HG03354 (cell line): Measurements from ENCODE around the gene AUTS2.
"Not testable (repeated sequence)": the region's sequence is repeated elsewhere in the genome, so short reads cannot be mapped to it uniquely, and the experiment has no call there.

Experiments used
- ATAC-seq: cut with Tn5 transposase; IDR thresholded peaks from one replicate; pipeline ENCODE4 v1.9.1; 2021; ENCODE audit warnings: mild to moderate bottlenecking; ENCODE audit not compliant: unreplicated experiment, poor library complexity, severe bottlenecking

AUTS2 gene

DNA sequence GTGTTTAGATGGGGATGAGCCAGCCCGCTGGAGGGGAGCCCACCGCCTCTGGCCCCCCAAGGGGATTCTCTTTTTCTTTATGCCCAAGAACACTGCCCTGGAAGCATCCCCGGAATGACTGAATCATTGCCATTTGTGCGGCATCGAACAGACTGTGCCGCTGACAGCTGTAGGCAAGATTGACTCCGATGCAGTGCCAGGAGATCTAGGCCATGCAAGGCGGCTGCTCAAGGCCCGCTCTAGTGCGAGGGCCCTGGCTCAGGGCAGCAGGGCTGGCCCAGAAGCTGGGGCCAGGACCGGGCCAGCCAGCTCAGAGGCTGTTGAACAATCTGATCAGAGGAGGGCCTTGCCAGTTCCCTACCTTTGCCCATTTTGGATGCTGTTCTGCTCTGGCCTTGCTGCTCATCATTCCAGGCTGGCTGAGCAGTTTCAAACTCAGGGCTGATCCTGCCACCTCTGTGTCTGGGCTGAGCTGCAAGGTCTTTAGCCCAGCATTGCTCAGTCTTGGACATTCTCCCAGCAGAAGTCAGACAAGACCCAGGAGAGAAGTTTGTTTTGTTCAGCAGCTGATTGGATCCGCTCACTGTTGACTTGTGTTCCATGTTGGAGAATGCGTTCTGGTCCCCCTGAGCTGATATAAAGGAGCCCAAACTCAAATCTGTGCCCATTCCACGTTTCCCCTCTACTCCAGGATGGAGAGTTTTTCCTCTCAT is 1048.4 kb downstream of the AUTS2 start:
- no peak for ATAC-seq

- no peak for ATAC-seq
These were observed 1049.7 kb downstream of the AUTS2 start for GRCh38 chr7:70647801-70648498.

- ATAC-seq, result not testable (repeated sequence)
These were observed 1050.2 kb downstream of the AUTS2 start for GRCh38 chr7:70648499-70648861.

DNA sequence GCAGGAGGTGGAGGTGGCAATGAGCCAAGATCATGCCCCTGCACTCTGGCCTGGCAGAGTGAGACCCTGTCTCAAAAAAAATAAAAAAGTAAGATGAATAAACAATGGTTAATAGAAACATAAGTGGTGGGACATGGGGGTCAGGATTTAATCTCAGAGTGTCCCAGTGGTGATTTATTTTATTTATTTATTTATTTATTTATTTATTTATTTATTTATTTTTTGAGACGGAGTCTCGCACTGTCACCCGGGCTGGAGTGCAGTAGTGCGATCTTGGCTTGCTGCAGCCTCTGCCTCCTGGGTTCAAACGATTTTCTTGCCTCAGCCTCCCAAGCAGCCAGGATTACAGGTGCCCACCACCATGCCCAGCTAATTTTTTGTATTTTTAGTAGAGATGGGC is 1051.0 kb downstream of the AUTS2 start:
- ATAC-seq, result no peak

- ATAC-seq, result no peak
These were observed 1055.9 kb downstream of the AUTS2 start for GRCh38 chr7:70654146-70654545.

DNA sequence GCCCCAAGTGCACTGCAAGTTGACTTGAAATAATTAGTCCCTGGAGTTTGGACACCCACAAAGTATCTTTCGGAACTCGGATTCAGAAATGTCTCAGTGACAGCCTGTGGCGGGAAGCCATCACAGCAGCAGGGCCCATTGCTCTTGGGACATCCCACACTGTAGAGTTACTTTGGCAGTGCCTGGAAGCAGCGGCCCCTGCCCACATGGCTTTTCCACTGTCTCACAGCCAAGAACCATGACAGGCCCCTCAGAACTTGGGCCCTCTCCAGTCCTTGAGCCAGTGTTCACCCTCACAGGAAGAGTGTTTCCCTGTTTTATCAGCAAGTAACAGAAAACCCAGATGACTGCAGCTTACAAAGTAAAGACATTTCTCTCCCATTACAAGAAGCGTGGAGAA is 1056.7 kb downstream of the AUTS2 start:
- ATAC-seq, result no peak

- ATAC-seq, result no peak
These were observed 1057.4 kb downstream of the AUTS2 start for GRCh38 chr7:70655694-70656093.

DNA sequence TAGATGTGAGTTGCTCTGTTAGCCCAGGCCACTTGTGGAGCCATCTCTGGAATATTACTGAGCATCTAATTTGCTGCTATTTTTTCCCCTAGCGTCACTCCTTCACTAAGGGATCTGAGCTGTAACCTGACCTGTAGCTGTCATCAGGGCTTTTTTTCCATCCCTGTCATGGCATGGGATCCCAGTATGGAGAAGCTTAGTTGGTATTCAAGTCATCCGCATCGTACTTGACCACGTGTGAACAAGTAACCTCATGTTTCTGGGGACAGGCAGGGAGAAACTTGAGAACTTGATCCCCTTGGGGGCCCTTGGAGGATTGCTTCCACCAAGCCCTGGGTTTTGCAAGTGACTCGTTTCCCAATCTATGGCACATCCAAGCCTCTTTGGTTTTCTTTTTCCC is 1059.3 kb downstream of the AUTS2 start:
- no peak for ATAC-seq

GRCh38 chr7:70657989-70658632 is 1059.8 kb downstream of the AUTS2 start:
- ATAC-seq, result no peak

GRCh38 chr7:70659263-70659662 is 1061.0 kb downstream of the AUTS2 start:
- no peak for ATAC-seq

DNA sequence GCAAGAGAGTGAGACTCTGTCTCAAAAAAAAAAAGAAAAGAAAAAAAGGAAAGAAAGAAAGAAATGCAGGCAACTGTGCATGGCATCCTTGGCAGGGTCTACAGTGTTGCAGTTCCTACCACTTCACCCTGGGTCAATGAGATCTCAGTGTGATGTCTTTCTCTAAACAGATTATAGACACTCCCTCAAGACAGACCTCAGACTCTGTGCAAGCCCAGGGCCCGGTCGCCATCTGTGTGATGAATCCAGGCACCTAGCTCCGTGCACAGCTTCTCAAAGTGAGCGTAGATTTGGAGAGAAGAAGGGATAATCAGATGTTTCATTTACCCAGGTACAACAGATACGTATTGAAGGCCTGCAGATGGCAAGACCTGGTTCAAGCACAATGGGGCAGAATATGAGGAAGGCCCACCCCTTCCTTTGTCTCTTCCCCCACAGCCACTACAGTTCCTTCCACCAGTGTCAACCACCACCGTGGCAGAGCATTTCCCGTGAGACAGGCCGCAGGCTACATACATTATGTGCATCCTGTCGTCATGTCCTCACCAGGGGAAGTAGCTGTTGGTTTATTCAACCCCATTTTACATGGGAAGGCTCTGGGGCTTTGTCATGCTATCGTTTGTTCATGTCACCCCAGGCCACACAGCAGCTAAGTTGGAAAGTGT is 1062.0 kb downstream of the AUTS2 start:
- no peak for ATAC-seq

DNA sequence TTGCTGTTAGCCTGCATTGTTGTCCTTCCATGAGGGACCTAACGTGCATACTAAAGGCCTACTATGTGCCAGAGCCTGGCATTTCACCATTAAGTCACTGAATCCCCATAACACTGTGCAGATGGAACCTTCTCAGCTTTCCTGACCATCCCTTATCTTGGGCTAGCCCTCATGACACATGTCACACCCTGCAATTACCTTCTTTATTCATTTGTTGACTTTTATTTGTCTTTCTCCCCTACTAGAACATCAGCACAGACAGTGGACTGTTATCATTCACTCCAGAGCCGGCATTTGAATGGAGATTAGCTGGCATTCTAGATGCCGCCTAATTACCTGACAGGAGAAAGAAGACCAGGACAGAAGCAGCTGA is 1062.5 kb downstream of the AUTS2 start:
- ATAC-seq, result no peak

- no peak for ATAC-seq
These were observed 1065.4 kb downstream of the AUTS2 start for GRCh38 chr7:70663680-70664079.

DNA sequence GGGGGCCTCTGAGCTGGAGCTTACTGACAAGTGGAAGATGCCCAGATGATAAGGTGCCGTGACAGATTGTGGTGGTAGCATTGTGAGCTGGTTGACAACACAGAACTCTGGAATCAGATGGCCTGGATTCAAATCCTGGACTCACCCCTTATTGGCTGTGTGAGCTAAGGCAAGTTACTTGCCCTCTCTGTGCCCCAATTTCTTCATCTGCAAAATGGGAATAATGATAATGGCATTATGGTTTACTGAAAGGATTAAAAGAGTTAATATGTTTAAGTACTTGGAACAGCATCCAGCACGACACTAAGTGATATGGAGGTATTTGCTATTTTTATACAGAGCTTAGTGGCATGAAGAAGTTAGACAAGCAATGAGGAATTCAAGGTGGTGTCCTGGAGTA is 1067.7 kb downstream of the AUTS2 start:
- ATAC-seq, result no peak

DNA sequence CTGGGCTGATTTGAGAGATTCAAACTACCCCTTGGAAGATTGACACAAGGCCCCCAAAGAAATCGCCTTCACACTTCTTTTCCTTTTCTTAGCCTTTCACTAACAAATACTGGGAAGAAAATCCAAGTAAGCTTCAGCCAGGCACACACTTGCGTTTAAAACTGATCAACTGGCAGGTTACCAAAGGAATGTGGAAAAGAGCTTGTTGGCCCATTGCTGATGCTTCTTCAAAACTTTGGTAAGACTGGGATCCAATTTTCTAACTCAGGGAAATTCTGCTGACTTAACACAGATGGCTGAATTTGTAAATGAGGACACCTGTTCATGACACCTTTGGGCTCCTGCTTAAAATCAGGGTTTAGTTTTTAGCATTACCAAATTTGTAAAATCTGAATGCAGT is 1069.1 kb downstream of the AUTS2 start:
- no peak for ATAC-seq

- no peak for ATAC-seq
These were observed 1070.5 kb downstream of the AUTS2 start for GRCh38 chr7:70668606-70669358.

DNA sequence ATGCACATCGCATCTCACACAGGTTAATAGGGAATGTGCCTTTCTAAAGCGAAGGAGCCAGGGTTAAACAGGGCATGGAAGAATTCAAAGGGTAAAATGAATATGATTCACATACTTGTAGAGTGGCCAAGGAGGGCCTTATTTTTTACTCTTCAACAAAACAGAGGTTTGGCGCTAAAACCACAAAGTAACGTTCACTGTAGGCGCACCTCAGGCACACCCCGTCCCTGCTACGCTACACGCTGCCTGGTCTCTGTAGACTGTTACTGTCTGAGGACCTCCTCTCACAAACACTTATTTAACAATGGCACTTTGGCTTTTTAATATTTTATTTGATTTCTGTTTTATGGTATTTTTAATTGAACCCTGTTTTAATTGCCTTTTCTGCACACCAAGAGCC is 1071.6 kb downstream of the AUTS2 start:
- ATAC-seq, result no peak

GRCh38 chr7:70670288-70670687 is 1072.0 kb downstream of the AUTS2 start:
- ATAC-seq, result no peak

DNA sequence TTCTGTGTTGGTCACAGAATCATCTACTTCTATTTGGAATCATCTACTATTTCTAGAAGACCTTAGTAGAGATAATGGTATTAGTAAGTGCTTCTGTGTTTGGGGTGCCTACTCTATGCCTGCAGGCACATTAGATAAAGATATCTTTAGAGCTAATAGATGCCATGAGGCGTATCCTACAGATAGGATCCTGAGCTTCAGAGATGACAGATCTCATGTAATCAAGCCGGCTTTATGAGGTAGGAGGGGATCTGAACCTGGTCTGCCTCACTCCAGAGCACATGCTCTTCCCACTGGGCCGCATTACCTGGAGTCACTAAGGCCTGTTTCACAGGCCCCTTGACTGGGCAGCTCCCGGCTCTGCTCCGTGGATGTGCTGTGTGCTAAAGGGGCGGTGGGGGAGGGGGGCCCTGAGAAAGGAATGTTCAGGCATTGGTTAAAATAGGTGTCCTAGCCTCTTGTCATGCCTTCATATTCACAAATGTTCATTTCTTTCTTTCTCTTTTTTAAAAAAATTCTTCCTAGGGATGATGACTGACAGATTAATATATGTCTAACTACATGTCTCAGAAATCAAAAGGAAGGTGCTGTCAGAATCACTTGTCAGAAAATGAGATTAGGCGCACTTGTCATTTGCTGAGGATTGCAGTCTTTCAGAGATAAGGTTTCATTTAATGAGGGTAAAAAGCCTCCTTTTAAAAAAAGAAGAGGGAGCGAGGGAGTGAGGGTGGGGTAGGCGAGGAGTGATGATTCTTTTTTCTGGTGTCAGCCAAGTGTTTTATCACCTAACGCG is 1075.7 kb downstream of the AUTS2 start:
- ATAC-seq, result no peak
